ENCODE measurements around the gene TBXA2R. TPM values are rescaled to one million over a fixed set of nuclear protein-coding genes. Genes with fewer than 3 reads are reported as not detected.

The TBXA2R gene
- total and polyA plus RNA-seq, 2 of the 8 experiments (the other 6 are each of a cell fraction or from before 2014, with no cell fraction given): 0.39 to 0.50 TPM

GRCh38 chr19:3617463-3617862 lies 10.8 kb upstream of the TBXA2R start (continued):
- no peak for TF ChIP-seq MAX (IDR thresholded peaks at IDR 0.05)
